Measurements from ENCODE around the gene DDX24.

The DDX24 gene

GRCh38 chr14:94045563-94046345 lies 35.2 kb downstream of the DDX24 start:
- DNase-seq, result no peak

- no peak for DNase-seq
Observed at GRCh38 chr14:94045101-94045500, 35.9 kb downstream of the DDX24 start.

- no peak for DNase-seq
Observed at GRCh38 chr14:94044476-94045091, 36.4 kb downstream of the DDX24 start.

- DNase-seq, result no peak
Observed at GRCh38 chr14:94043756-94044475, 37.1 kb downstream of the DDX24 start.

- no peak for DNase-seq
Observed at GRCh38 chr14:94043111-94043755, 37.8 kb downstream of the DDX24 start.

- DNase-seq, result no peak
Observed at GRCh38 chr14:94042433-94043091, 38.4 kb downstream of the DDX24 start.

GRCh38 chr14:94041551-94042346 lies 39.3 kb downstream of the DDX24 start:
- DNase-seq, result no peak

GRCh38 chr14:94040796-94041195 lies 40.2 kb downstream of the DDX24 start:
- no peak for DNase-seq

GRCh38 chr14:94040247-94040646 lies 40.8 kb downstream of the DDX24 start:
- DNase-seq, result no peak

GRCh38 chr14:94038921-94039629 lies 41.9 kb downstream of the DDX24 start:
- DNase-seq, result no peak

GRCh38 chr14:94038510-94038909 lies 42.5 kb downstream of the DDX24 start:
- DNase-seq, result no peak

- DNase-seq, result no peak
Observed at GRCh38 chr14:94037954-94038353, 43.0 kb downstream of the DDX24 start.

GRCh38 chr14:94036313-94037167 lies 44.5 kb downstream of the DDX24 start:
- peak; percentile 61 for DNase-seq

GRCh38 chr14:94034886-94035285 lies 46.1 kb downstream of the DDX24 start:
- no peak for DNase-seq

- DNase-seq, result no peak
Observed at GRCh38 chr14:94031883-94032279, 49.1 kb downstream of the DDX24 start.

GRCh38 chr14:94031161-94031882 lies 49.7 kb downstream of the DDX24 start:
- DNase-seq, result no peak

- no peak for DNase-seq
Observed at GRCh38 chr14:94030571-94030970, 50.4 kb downstream of the DDX24 start.

- DNase-seq, result no peak
Observed at GRCh38 chr14:94029671-94030203, 51.3 kb downstream of the DDX24 start.

- no peak for DNase-seq
Observed at GRCh38 chr14:94029265-94029664, 51.7 kb downstream of the DDX24 start.
